ENCODE data around the gene EVL.

The EVL gene

GRCh38 chr14:100085462-100085861 lies 20.2 kb downstream of the EVL start:
- no peak for DNase-seq (ENCODE audit: low spot score)

DNA sequence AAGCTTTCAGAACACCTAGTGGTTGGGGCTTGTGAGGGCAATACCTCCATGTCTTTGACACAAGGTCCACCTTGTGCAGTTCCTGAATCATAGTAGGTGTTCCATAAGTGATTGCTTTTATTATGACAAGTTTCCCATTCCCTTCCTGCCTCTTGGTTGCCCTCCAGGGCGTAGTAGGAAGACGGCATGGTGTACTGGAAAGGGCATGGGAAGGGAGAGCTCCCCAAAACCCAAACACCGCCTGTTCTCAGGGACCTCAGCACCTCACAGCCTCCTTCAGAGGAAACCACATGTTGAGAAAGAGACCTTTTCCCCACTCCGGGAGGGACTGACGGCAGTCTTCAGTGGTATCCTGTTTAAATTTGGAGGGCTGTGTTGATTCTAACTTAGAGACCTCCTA lies 21.1 kb downstream of the EVL start:
- no peak for DNase-seq (ENCODE audit: low spot score)

- no peak for DNase-seq (ENCODE audit: low spot score)
Measured at GRCh38 chr14:100088226-100088625, 23.0 kb downstream of the EVL start.

GRCh38 chr14:100091386-100091785 lies 26.2 kb downstream of the EVL start:
- DNase-seq (ENCODE audit: low spot score): no peak

DNA sequence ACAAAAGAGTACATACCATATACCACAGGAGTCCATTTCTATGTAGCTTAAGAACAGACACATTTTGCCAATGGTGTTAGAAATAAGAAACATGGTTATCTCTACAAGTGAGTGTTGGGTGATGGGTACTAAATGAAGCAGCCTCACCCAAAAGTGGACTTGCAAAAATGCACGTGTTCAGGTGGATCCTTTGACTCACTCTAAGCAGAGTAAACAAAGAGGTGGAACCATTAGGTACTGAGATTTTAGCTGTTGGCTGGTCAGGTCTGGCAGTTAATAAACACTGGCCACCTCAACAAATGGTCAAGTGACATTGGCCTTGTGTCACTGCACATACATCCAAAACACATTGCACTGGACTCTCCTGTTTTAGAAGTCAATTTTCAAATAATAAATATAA lies 27.6 kb downstream of the EVL start:
- DNase-seq (ENCODE audit: low spot score): no peak

DNA sequence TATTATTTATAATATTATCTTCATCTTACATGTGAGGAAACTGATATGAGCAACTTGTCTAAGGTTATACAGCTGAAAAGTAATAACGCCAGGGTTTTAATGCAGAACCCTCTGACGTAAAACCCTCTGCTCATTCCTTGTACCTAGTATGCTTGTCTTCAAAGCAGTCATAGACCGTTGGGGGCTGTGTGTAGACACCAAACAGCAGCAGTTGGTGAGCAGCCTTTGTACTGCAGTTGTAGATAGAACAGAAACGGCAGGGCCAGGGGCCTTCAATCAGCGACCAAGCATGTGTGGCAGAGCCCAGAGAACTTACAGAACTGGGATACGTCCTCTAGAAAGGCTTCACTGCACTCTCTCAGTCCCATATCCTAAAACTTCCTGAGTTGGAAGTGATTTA lies 28.1 kb downstream of the EVL start:
- no peak for DNase-seq (ENCODE audit: low spot score)

DNA sequence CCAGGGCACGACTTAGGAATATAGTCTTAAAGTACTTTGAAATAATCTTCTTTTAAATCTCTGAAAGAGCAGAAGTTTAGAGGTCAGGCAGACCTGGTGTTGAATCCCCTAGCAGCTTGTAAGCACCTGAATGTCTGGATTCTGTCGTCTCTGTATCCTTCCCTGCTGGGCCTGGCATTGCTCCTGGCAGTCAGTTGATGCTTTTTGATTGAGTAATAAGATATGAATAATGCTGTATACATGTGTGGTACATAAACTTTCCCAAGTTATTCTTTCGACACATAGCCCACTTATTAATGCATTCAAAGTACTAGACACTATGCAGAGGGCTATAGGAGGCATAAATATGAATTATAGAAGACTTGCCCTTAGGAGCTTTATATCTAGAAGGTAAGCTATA lies 31.4 kb downstream of the EVL start:
- DNase-seq (ENCODE audit: low spot score): no peak

DNA sequence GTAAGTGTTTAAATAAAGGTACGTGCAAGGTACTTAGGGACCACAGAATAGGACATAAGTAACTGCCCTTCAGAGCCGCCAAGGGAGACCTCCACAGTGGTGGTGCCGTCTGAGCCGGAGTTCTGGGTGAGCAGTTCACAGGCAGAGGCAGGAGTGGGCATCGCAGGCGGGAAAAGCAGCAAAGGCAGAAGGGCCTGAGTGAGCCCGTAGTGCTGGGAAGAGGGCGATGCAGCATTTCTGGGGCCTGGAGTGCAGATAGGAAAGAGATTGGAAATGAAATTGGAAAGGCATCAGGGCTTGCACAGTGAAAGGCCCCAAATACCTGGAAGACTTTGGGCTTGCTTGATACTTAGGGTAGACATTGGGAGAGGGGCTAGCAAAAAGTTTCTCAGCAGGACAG lies 32.9 kb downstream of the EVL start:
- no peak for DNase-seq (ENCODE audit: low spot score)

DNA sequence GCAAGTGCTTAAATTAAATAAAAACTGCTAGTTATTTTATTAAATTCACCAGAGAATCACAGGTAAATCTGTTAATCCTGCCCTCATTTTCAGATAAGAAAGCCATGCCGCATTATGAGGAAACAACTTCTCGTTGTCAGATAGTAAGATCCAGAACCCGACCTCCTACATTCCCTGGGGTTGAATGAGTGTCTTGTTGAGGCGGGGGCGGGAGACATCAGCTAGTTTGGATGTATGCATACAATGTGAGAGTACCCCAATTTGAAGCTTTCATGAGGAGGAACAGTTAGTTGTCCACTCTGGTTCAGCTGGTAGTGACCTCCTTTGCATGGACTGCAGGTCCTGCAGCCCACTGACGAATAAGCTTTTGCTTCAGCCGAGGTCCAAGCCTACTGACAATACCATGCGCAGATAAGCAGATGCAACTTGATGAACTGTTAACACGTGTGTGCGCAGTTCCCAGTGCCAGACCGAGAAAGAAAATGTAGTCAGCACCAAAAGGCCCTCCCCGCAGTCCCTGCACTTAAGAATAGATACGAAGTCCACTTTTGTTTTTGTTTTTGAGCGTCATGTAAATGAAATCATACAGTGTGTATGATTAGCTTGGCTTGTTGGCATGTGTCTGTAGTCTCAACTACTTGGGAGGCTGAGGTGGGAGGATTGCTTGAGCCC lies 34.9 kb downstream of the EVL start:
- no peak for DNase-seq (ENCODE audit: low spot score)

DNA sequence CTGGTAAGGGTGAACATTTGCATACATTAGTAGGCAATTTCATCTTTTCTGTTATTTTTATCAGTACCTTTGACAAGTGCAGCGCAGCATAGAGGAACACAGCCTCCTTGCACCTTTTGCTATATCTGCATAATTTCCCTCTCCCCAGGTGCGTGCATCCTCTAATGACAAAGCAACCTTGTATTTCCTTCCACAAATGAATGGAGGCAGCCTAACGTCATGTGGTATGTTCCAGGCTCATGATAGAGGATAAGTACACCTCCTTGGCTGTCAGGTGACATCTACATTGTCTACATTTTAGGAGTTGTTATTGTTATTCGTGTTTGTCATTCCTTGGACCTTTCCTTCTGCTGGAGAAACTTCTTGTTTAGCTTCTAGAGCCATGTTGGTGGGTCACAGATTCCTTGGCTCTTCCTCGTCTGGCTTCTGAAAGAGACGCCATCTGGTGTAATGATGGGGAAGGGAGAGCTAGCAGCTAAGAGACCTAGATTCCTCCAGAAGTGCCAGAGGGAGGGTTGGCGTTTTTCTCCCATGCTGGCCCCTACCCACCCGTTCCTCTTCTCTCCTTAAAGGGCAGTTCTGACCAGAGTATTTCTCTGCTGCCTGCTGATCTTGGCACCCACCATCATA lies 37.0 kb downstream of the EVL start:
- no peak for DNase-seq (ENCODE audit: low spot score)

GRCh38 chr14:100103250-100104005 lies 38.2 kb downstream of the EVL start:
- no peak for DNase-seq (ENCODE audit: low spot score)

- no peak for DNase-seq (ENCODE audit: low spot score)
Measured at GRCh38 chr14:100104006-100104352, 38.8 kb downstream of the EVL start.

GRCh38 chr14:100104523-100105300 lies 39.5 kb downstream of the EVL start:
- no peak for DNase-seq (ENCODE audit: low spot score)

DNA sequence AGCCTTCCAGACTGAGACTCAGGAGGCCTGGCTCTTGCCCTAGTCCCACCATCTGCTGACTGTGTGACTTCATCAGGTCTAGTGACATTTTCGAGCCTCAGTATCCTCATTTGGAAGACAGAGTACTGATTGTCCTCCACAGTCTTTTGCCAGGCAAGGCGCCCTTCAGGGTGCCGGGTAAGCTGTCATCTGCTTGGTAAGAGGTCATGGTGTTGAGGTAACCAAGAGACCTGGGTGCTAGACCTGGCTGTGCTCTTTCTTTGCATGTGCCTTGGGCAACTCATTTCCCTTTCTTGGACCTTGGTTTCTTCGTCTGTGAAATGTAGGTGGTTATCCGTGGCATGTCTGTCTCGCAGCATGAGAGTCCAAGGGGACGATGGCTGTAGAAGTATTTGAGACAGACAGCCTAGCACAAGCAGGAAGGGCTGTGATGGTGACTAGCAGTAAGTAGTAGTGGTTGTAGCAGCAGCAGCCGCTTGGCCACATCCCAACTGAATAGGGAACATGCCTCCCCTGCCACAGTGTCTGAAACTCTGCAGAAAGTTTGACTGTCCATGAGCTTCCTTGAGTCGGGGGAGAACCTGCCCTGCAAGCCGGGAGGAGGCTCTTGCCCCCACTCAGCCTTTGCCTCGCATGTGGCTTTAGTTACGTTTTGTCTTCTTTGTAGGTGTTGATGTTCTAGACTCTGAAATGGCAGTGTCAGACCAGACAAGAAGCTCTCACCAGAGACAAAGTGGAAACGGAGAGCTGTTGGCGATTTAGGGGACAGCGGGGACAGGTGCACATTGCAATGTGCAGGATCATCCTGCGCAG lies 40.3 kb downstream of the EVL start:
- DNase-seq (ENCODE audit: low spot score): no peak

DNA sequence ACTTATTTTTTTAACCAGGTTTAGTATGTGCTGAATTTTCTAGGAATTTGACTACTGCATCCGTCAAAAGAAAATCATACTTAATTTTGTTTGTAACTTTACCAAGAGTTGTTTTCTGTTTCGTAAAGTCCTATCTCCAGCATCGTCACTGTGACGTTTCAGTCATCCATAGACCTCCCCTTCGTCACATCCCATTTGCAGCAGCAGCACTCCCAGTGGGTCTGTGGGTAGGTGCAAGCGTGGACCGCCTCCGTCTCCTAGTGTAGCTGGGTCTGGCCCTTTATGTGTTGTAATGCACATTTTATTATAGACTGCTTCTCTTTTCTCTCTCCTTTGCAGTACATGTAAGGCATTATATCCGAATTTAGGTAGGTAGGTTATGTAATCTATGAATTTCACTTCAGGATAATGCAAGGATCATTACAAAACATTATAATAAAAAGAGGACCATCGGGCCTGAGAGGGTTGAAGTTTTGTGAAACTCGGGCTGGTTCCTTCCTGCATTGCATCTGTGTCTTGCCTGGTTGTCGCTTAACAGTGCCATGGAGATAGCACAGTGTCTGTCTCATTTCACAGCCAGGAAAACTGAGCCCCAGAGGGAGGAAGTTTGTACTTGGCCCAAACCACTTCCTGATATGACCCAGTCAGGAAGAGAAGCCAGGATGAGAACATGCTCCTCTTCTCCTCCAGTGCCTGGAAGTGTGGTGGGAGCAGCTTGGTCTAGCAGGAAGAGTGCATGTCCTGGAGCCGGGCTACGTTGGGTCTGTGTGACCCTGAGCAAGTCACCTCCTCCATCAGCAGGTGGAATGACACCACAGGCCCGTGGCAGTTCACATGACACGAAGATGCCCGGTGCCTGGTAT lies 41.3 kb downstream of the EVL start:
- DNase-seq (ENCODE audit: low spot score): no peak

DNA sequence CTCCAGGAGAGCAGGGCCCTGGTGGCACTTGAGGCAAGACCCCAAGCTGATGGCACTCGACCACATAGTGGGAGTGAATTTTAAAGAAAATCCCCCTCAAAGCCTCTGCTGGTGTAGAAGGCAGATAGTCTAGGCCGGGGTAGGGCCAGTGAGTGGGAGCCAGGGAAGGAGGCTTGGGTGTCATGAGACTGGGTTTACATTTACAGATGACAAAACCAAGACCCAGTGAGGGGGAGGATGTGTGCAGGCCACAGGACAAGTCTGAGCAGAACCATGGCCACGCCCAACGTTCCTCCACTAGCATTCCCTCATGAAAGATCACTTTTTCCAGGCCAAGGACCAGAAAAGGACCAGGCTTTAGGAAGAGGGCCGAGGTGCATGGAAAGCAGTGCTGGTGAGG lies 42.0 kb downstream of the EVL start:
- DNase-seq (ENCODE audit: low spot score): no peak

- DNase-seq (ENCODE audit: low spot score): peak; percentile 85
Measured at GRCh38 chr14:100108042-100108825, 43.0 kb downstream of the EVL start.

GRCh38 chr14:100108840-100109593 lies 43.8 kb downstream of the EVL start:
- DNase-seq (ENCODE audit: low spot score): no peak

- DNase-seq (ENCODE audit: low spot score): no peak
Measured at GRCh38 chr14:100109594-100109955, 44.4 kb downstream of the EVL start.
